CD14-positive monocyte (primary cell): ENCODE measurements around the gene ATP2C2. TPM values are rescaled to one million over a fixed set of nuclear protein-coding genes. Genes with fewer than 3 reads are reported as not detected.

Experiments
- DNase-seq, 3 donors: peaks; one replicate each; pipeline ENCODE4 v3.0.0-alpha.2; 2011 to 2022
- H2AFZ ChIP-seq: 2 replicates; pipeline ENCODE4 v1.6.0; 2012; ENCODE audit warnings: mild to moderate bottlenecking, low read depth, low read length, inconsistent platforms; ENCODE audit not compliant: insufficient read depth, poor library complexity, severe bottlenecking
- H3K27ac ChIP-seq, 2 donors: 1 replicate in 1 of 2; 2 replicates in 1 of 2; pipeline ENCODE4 v1.5.1; 2012 to 2013; ENCODE audit warnings: low read length in 2 of 2, control low read depth in 1 of 2, inconsistent platforms in 1 of 2, low read depth in 1 of 2, mild to moderate bottlenecking in 1 of 2
- H3K27me3 ChIP-seq, 2 donors: one replicate each; pipeline versions ENCODE4 v1.6.0 to v1.6.1; 2011 to 2013; ENCODE audit warnings: low read length in 2 of 2; ENCODE audit not compliant: control insufficient read depth in 2 of 2, insufficient read depth in 2 of 2
- H3K36me3 ChIP-seq, 2 donors: replicated peaks in 1 of 2; 1 replicate in 1 of 2; 2 replicates in 1 of 2; pipeline versions ENCODE4 v1.5.1 to v1.6.1; 2012 to 2013; ENCODE audit warnings: low read length in 2 of 2, control low read depth in 1 of 2, inconsistent platforms in 1 of 2, mild to moderate bottlenecking in 1 of 2; ENCODE audit not compliant: insufficient read depth in 2 of 2, control insufficient read depth in 1 of 2
- H3K4me1 ChIP-seq, 2 donors: 1 replicate in 1 of 2; 2 replicates in 1 of 2; pipeline versions ENCODE4 v1.5.1 to v1.6.1; 2012 to 2013; ENCODE audit warnings: low read length in 2 of 2, control low read depth in 1 of 2, inconsistent platforms in 1 of 2, mild to moderate bottlenecking in 1 of 2, moderate library complexity in 1 of 2; ENCODE audit not compliant: insufficient read depth in 2 of 2, control insufficient read depth in 1 of 2
- H3K4me2 ChIP-seq: replicated peaks from 2 replicates; pipeline ENCODE3; 2012; ENCODE audit warnings: low read length, moderate library complexity, mild to moderate bottlenecking; ENCODE audit not compliant: poor library complexity, severe bottlenecking; ENCODE audit errors: extremely low read depth
- H3K4me3 ChIP-seq, 3 experiments: fragments of 200-600 bp in 1 of 3; sonication (generic) in 1 of 3; replicated peaks in 1 of 3; 1 replicate in 2 of 3; 2 replicates in 1 of 3; pipeline ENCODE4 v1.5.1; 2011 to 2013; ENCODE audit warnings: low read length in 3 of 3, mild to moderate bottlenecking in 3 of 3, control low read depth in 2 of 3, low read depth in 2 of 3, inconsistent platforms in 1 of 3, moderate library complexity in 1 of 3
- H3K79me2 ChIP-seq: 2 replicates; pipeline ENCODE4 v1.6.0; 2012; ENCODE audit warnings: mild to moderate bottlenecking, control low read depth, inconsistent platforms, low read length, moderate library complexity; ENCODE audit not compliant: insufficient read depth
- H3K9ac ChIP-seq: 2 replicates; pipeline ENCODE4 v1.6.0; 2017; ENCODE audit warnings: low read length, mild to moderate bottlenecking; ENCODE audit not compliant: insufficient read depth, poor library complexity, severe bottlenecking
- H3K9me3 ChIP-seq, 2 donors: replicated peaks in 1 of 2; 1 replicate in 1 of 2; 2 replicates in 1 of 2; pipeline versions ENCODE4 v1.5.1 to v1.6.1; 2012 to 2013; ENCODE audit warnings: low read length in 2 of 2, control low read depth in 1 of 2; ENCODE audit not compliant: control insufficient read depth in 1 of 2, insufficient read depth in 1 of 2
- H4K20me1 ChIP-seq: 2 replicates; pipeline ENCODE4 v1.6.0; 2012; ENCODE audit warnings: mild to moderate bottlenecking, low read length, control low read depth, moderate library complexity; ENCODE audit not compliant: insufficient read depth
- H3K27ac Mint-ChIP-seq, 7 donors: one replicate each; pipeline ENCODE4 v1.8.0; 2020; ENCODE audit warnings: mild to moderate bottlenecking in 7 of 7, mixed read lengths in 7 of 7, moderate library complexity in 6 of 7, inconsistent platforms in 2 of 7
- H3K27me3 Mint-ChIP-seq, 3 donors: one replicate each; pipeline ENCODE4 v1.8.0; 2021 to 2022; ENCODE audit warnings: low read depth in 3 of 3, mild to moderate bottlenecking in 3 of 3, mixed read lengths in 3 of 3, moderate library complexity in 3 of 3, inconsistent platforms in 1 of 3
- H3K36me3 Mint-ChIP-seq, 2 donors: one replicate each; pipeline ENCODE4 v1.8.0; 2020; ENCODE audit warnings: mixed read lengths in 2 of 2, inconsistent platforms in 1 of 2, mild to moderate bottlenecking in 1 of 2
- H3K4me1 Mint-ChIP-seq: one replicate; pipeline ENCODE4 v1.8.0; 2020; ENCODE audit warnings: mild to moderate bottlenecking, mixed read lengths
- H3K4me3 Mint-ChIP-seq, 2 donors: one replicate each; pipeline ENCODE4 v1.8.0; 2020; ENCODE audit warnings: mild to moderate bottlenecking in 2 of 2, mixed read lengths in 2 of 2, moderate library complexity in 1 of 2
- H3K9me3 Mint-ChIP-seq, 7 donors: one replicate each; pipeline ENCODE4 v1.8.0; 2020 to 2022; ENCODE audit warnings: mixed read lengths in 7 of 7, mild to moderate bottlenecking in 6 of 7, moderate library complexity in 6 of 7, inconsistent platforms in 2 of 7
- CTCF ChIP-seq: fragments of 200-600 bp; IDR thresholded peaks from one replicate; pipeline ENCODE4 v1.8.0; 2022; ENCODE audit warnings: antibody characterized with exemption, mild to moderate bottlenecking
- WGBS: methylation state at CpG from one replicate; pipeline ENCODE4 v1.1.5; 2013; ENCODE audit warnings: missing lambda C conversion rate; ENCODE audit not compliant: insufficient coverage; 5-methylcytosine and 5-hydroxymethylcytosine counted together
- intact Hi-C, 2 donors: fragments of 100-400 bp; cut with micrococcal nuclease; formaldehyde crosslinking; loops; one replicate each; pipeline versions ENCODE4 v1.15.0 to v1.15.1; 2023
- polyA plus RNA-seq, 3 donors: library from polyadenylated mRNA; depleted of rRNA in 1 of 3; unstranded in 2 of 3; stranded (reverse) in 1 of 3; fragments of 300-500 nt in 2 of 3; fragments of >200 nt in 1 of 3; fragmentation: Illumina TruSeq in 2 of 3; gene quantifications; 1 replicate in 2 of 3; 2 replicates in 1 of 3; pipeline ENCODE4 v1.2.3, GENCODE V29; 2012 to 2021

ATP2C2 gene
- polyA plus RNA-seq, 3 donors: 0.05 TPM; not detected in 2

DNA sequence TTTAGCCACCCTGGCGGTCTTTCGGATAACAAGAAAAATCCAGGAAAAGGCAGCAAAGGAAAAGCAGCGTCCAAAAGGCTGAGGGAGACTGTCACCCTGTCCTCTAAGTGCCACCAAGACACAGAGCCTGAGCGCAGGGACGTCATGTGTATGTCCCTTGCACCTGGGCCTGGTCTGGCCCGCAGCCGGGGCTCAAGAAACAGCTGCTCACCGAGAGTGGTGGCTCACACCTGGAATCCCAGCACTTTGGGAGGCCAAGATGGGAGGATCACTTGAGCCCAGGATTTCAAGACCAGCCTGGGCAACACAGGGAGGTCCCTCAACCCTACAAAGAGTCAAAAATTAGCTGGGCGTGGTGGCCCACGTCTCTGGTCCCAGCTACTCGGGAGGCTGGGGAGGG, 145.3 kb downstream of the ATP2C2 start:
- WGBS: 99% methylated on average over 9 of the region's 11 CpGs
- Histone ChIP-seq H4K20me1 (peaks cover 10% of the 10 kb centered on the region), H3K4me3 (no peak overlapping the region), H3K79me2 (no peaks in the 10 kb centered on the region), H3K27ac (no peak overlapping the region), H3K9me3 (no peaks in the 10 kb centered on the region), H3K9ac (no peak overlapping the region), H2AFZ (no peak overlapping the region), H3K4me1 (peaks cover 26 to 27% of the 10 kb centered on the region in 2 donors), H3K27me3 (no peaks in the 10 kb centered on the region), H3K4me2 (no peak overlapping the region), H3K36me3 (no peaks in the 10 kb centered on the region)
- Mint-ChIP-seq H3K9me3 (no peaks in the 10 kb centered on the region), H3K27me3 (peaks cover 0 to 6% (median 0%) of the 10 kb centered on the region in 3 donors), H3K27ac (no peak overlapping the region), H3K4me1 (peaks cover 26% of the 10 kb centered on the region), H3K4me3 (no peak overlapping the region), H3K36me3 (peaks cover 0 to 2% of the 10 kb centered on the region in 2 donors)
- TF ChIP-seq CTCF: no peak
- intact Hi-C loops: loop anchor here (5.0 kb wide), 2 partner anchors 64 to 214 kb away; no protein-coding TSS in a partner anchor
- DNase-seq: no peak

Other genes with a start within 250 kb of the ATP2C2 start
- gene HSDL1, start 223.4 kb upstream of the ATP2C2 start, polyA plus RNA-seq: 10 to 100 TPM in 1 of 3 donors, 1 to 10 TPM in 2; 7.3 to 13.3 (median 8.0) TPM
- gene DNAAF1, start 223.2 kb upstream of the ATP2C2 start, polyA plus RNA-seq: 10 to 100 TPM in 1 of 3 donors, under 1 TPM in 1, not detected in 1; 0.23 to 14.6 TPM
- gene TAF1C, start 181.5 kb upstream of the ATP2C2 start, polyA plus RNA-seq: 100 to 1,000 TPM in 1 of 3 donors, 1 to 10 TPM in 2; 4.0 to 126 (median 4.5) TPM
- gene ADAD2, start 177.4 kb upstream of the ATP2C2 start, polyA plus RNA-seq: not detected
- not detected for gene KCNG4, start 128.5 kb upstream of the ATP2C2 start, polyA plus RNA-seq
- gene WFDC1, start 73.7 kb upstream of the ATP2C2 start, polyA plus RNA-seq: not detected
- 1 to 10 TPM; 2.5 to 5.0 (median 4.7) TPM for gene MEAK7, start 136.1 kb downstream of the ATP2C2 start, polyA plus RNA-seq
- 1,000 to 10,000 TPM in 2 of 3 donors, 100 to 1,000 TPM in 1; 648 to 1,843 (median 1,643) TPM for gene COTL1, start 249.5 kb downstream of the ATP2C2 start, polyA plus RNA-seq